ENCODE measurements around the gene MYBPHL. TPM values are rescaled to one million over a fixed set of nuclear protein-coding genes. Genes with fewer than 3 reads are reported as not detected.

MYBPHL gene
- total and polyA plus RNA-seq, 2 experiments from 2014 or later: not detected

DNA sequence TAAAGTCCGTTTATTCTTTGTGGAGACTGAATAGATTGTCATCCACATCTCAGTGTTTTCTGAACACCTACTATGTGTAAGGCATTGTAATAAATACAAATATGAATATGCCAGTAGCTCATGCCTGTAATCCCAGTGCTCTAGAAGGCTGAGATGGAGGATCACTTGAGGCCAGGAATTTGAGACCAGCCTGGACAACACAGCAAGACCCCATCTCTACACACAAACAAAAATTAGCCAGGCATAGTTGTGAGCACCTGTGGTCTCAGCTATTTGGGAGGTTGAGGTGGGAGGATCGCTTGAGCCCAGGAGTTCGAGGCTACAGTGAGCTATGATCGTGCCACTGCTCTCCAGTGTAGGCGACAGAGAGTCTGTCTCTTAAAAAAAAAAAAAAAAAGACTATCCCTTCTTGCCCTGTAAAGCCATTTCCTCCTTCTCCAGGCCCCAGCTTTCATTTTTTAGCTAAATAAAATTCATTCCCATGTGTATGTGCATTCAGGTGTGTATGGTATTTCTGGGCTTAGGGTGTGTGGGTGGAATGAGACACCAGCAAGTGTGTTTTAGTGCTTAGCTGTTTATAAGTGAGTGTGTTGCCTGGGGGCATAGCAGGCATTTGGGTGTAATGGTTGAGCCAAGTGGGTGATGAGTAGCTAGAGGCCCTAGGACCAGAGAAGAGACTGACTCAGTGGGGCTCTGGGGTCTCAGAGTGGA, 49.7 kb downstream of the MYBPHL start:
- no peak for DNase-seq (ENCODE audit: low read depth in 1 of 2, low spot score in 1 of 2)
- H3K36me3 ChIP-seq: no peaks in the 10 kb centered on the region
- TF ChIP-seq, protein P1, sequence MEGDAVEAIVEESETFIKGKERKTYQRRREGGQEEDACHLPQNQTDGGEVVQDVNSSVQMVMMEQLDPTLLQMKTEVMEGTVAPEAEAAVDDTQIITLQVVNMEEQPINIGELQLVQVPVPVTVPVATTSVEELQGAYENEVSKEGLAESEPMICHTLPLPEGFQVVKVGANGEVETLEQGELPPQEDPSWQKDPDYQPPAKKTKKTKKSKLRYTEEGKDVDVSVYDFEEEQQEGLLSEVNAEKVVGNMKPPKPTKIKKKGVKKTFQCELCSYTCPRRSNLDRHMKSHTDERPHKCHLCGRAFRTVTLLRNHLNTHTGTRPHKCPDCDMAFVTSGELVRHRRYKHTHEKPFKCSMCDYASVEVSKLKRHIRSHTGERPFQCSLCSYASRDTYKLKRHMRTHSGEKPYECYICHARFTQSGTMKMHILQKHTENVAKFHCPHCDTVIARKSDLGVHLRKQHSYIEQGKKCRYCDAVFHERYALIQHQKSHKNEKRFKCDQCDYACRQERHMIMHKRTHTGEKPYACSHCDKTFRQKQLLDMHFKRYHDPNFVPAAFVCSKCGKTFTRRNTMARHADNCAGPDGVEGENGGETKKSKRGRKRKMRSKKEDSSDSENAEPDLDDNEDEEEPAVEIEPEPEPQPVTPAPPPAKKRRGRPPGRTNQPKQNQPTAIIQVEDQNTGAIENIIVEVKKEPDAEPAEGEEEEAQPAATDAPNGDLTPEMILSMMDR (IDR thresholded peaks at IDR 0.05; ENCODE audit: low read depth, low read length): no peak
- no peak overlapping the region for H3K27ac ChIP-seq
- no peak overlapping the region for H3K4me3 ChIP-seq
- H3K4me1 ChIP-seq (ENCODE audit: low read depth): peaks cover 14% of the 10 kb centered on the region
- no peaks in the 10 kb centered on the region for H3K9me3 ChIP-seq (ENCODE audit: low read depth)
- no peaks in the 10 kb centered on the region for H3K27me3 ChIP-seq

DNA sequence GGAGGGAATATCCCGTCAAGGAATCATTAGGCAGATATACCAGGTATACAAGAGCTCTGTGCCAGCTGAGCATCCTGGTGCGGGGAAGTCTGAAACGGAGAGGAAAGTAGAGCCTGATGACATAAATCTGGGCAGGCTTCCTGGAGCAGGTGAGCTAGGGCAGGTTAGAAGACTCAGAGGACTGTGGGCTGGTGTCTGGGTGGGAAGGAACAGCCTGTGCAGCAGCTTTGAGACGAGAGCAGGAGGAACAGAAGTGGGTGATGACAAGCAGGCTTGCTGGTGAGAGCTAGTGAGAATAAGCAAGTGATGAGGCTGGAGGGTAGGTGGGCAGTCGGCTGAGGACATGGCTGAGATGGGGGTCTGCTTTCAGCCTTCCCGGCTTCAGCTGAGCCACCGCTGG, 50.7 kb downstream of the MYBPHL start:
- DNase-seq (ENCODE audit: low read depth in 1 of 2, low spot score in 1 of 2): peak in 1 of 2 donors; percentile 28
- Histone ChIP-seq H3K27me3 (peaks cover 3% of the 10 kb centered on the region), H3K36me3 (no peaks in the 10 kb centered on the region), H3K4me1 (ENCODE audit: low read depth) (peaks cover 14% of the 10 kb centered on the region), H3K4me3 (no peak overlapping the region), H3K27ac (no peak overlapping the region), H3K9me3 (ENCODE audit: low read depth) (no peaks in the 10 kb centered on the region)
- TF ChIP-seq, protein P1 (IDR thresholded peaks at IDR 0.05; ENCODE audit: low read depth, low read length): no peak

DNA sequence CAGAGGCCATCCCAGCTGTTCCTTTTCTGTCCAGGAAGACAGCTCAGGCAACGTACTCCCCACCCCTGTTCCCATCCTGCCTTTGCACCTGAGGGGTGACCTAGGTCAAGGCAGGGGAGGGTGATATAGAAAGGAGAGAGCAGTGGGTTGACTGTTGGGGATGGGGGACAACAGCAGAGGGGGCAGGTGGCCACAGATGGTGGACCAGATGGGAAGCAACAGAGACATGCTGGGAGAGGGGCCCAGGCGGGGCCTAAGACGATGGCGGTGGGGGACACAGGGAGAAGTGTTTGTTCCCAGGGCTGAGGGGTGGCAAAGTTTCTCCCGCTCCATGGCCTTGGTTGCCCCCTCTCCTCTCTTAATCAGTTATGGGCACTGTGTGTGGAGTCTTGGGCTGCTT, 51.1 kb downstream of the MYBPHL start:
- Histone ChIP-seq H3K27me3 (peaks cover 7% of the 10 kb centered on the region), H3K4me3 (no peak overlapping the region), H3K4me1 (ENCODE audit: low read depth) (peaks cover 14% of the 10 kb centered on the region), H3K9me3 (ENCODE audit: low read depth) (no peaks in the 10 kb centered on the region), H3K36me3 (no peaks in the 10 kb centered on the region), H3K27ac (no peak overlapping the region)
- TF ChIP-seq, protein P1 (IDR thresholded peaks at IDR 0.05; ENCODE audit: low read depth, low read length): no peak
- DNase-seq (ENCODE audit: low read depth in 1 of 2, low spot score in 1 of 2): no peak

DNA sequence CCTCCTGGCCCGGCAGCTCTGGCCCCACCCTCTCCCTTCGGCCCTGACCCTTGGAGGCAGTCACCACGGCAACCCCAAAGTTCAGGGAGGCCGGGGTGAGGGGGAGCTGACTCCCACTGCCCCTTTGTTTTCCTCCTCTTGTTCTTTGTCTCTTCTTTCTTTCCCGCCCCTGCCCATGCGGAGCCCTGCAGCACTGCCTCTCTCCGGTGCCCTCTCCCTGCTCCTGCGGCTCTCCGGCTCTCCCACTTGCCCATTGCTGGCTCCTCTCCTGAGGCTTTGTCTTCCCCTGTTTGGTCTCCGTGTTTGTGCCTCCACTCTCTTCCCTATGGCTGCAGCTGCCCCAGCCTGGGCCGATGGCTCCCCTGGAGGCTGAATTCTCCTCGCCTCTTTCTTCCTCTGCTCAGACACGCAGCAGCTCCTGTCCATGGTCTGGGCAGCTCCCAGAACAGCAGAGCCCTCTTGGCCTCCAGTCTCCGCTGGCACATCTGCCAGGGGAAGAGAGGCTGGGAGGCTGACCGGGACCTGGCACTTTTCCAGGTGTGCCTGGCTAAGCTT, 51.6 kb downstream of the MYBPHL start:
- Histone ChIP-seq H3K27me3 (peaks cover 12% of the 10 kb centered on the region), H3K36me3 (no peaks in the 10 kb centered on the region), H3K4me3 (no peak overlapping the region), H3K27ac (no peak overlapping the region), H3K9me3 (ENCODE audit: low read depth) (no peaks in the 10 kb centered on the region), H3K4me1 (ENCODE audit: low read depth) (peaks cover 14% of the 10 kb centered on the region)
- TF ChIP-seq, protein P1 (IDR thresholded peaks at IDR 0.05; ENCODE audit: low read depth, low read length): peak; percentile 6
- peak in 1 of 2 donors; percentile 8 for DNase-seq (ENCODE audit: low read depth in 1 of 2, low spot score in 1 of 2)

DNA sequence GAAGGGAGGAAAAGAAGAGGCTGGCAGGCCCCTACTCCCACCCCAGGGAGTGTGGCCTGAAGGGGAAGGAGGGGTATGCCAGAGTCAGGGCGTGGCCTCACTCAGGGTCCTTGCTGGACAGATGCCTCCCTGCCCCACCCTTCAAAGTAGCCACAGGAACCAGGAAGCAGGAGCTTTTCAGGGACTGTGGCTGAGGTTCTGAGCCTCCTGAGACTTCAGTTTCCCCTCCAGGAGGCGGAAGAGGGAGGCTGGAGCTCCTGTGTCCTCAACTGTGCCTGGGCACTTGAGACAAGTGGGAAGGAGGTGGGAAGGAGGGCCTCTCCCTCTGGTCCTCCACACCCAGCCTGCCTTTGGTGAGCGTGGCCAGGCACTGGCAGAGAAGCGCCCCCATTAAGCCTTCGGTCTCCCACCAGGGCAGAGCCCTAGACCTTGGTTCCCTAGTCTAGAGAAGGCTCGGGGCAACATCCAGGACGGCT, 52.2 kb downstream of the MYBPHL start:
- Histone ChIP-seq H3K4me3 (no peak overlapping the region), H3K36me3 (no peaks in the 10 kb centered on the region), H3K27me3 (peaks cover 14% of the 10 kb centered on the region), H3K4me1 (ENCODE audit: low read depth) (peaks cover 14% of the 10 kb centered on the region), H3K27ac (no peak overlapping the region), H3K9me3 (ENCODE audit: low read depth) (no peaks in the 10 kb centered on the region)
- DNase-seq (ENCODE audit: low read depth in 1 of 2, low spot score in 1 of 2): no peak
- TF ChIP-seq, protein P1 (IDR thresholded peaks at IDR 0.05; ENCODE audit: low read depth, low read length): no peak
